CD4-positive, alpha-beta T cell treated with Interleukin-1 beta for 1 hour (primary cell): ENCODE results near the gene TDRD15.
"Not testable (repeated sequence)": the region's sequence is repeated elsewhere in the genome, so short reads cannot be mapped to it uniquely, and the experiment has no call there.

Source experiments
- DNase-seq, 2 donors: peaks; one replicate each; pipeline ENCODE4 v3.0.0-alpha.2; 2020 to 2022

Gene TDRD15

DNA sequence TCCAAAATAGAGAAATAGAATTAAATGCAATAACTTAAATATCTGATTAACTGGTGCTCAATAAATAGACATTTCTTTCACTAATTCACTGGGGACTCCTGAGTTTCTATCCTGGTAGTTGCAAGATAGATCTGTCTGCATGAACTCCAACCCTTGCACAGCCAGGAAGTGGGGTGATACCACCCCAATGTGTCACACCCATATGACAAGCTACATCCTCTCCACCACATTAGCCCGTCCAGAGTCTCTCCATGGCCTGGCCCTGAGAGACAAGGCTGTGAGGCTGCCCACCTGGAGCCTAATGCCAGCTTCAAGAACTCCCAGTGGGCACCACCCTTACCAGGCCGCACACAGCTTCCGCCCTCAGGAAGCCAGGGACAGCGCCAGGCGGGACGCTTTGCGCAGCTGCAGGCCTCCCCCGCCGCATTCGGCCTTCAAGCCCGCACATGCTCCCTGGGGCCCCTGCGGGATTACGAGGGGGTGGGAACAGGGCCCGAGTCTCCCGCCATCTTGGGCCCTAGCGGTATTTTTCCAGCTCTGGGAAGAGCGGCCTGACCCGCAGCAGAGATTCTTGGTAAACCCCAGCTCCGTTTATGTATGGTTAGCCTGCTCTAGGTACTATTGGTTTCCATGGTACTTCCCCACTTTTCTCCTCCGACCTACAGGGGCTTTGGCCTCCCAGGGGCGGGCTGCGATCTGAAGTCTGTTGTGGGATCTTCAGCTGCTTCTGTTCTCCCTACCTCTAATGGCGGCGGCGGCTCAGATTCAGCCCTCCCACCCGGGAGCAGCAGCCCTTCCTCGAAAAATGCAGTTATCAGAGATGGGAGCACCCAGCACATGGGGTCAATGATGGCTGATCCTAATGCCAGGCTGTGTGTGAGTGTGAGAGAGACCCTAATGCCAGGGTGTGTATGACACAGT, at the start of gene TDRD15:
Gene TDRD15, plus strand, starts transcription at position 496 of the 921 bp plus-strand sequence. CDS start 13,500 bp downstream, outside the sequence.
- DNase-seq: no peak

DNA sequence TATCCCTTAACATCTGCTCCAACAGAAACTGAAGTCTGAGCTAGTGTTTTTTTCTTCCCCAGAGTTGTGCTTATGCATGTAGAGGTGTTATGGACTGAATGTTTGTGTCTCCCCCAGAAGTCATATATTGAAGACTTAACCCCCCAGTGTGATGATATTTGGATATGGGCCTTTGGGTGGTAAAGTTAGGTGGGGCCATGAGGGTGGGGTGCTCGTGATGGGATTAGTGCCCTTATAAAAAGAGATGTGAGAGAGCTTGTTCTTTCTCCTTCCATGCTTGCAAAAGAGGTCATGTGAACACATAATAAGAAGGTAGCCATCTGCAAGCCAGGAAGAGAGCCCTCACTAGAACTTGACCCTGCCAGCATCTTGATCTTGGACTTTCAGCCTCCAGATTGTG, 45.5 kb upstream of the TDRD15 start:
- DNase-seq: no peak

DNA sequence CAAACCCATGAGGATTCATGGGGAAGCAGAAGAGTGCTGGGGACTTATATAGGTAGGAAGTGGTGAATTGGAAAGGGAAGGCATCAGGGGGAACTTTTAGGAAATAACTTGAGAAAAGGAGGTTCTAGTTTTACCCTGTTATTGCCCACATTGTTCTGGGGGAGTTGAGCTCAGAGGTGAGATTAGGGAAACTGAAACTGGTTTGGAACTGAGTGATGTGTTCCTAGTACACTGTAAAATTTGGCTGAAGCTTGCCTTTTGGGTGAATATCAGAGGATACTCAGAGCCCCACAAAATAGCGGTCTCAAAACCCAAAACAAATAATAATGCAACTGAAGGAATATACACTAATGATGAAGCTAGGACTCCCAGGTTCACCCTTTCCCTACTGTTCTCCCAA, 40.3 kb upstream of the TDRD15 start:
- DNase-seq: no peak

DNA sequence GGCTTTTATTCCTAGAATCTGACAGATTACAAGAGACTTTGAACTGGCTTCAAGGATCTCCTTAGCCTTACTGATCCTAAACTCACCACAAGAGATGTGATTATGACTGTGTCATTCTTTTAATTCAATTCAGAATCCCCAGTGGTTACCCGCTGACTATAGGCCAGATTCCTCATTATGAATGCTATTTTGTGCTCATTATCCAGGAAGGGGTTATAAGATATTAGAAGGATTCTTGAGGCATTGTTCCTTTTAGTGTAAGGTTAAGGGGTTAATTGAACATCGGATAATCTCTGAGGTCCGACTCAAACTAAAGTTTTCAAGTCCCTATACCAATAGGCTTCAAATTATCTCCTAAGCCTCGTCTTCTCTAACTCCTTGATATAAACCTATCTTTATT, 39.4 kb upstream of the TDRD15 start:
- DNase-seq: no peak

DNA sequence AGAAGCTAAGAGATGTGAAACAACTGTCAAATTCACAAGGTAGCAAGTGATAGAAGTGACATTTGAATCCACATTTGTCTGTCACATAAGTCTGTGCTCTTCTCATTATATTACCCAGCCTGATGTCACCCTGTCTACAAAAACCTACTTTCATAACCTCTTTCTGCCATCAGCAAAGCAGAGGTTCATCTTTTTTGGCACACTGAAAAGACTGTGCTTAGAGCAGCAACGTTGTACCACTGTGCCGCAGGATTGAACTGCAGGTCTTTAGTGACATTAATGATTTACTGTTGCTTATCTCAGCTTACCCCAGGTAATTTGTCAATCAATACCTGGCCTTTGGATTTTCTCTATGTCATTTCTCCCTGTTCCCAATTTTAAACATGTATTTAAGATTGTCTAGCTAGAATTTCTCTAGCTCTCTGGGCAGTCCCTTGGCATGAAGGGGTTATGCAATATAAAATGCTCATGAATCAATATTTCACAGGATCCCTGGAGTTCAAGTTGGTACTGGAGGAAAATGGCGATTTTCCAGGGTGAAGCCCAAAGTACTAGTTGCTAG, 31.4 kb upstream of the TDRD15 start:
- no peak for DNase-seq

DNA sequence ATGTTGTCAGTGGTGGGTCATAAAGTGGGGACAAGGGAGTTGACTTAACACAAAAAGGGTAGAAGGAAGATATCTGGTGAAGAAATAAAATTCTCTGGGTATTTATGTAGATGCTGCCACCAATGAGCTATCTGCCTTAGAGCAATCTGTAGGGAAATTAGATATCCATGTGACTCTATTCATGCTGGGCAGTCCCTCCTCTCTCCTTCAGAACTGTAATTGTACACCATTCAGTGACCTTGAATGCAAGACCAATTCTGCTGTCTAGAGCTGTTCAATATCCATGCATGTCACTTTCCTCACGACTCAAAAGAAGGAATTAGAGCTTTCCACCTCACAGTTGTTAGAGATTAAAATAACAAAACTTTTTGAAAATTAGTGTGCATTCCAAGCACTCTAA, 28.6 kb upstream of the TDRD15 start:
- DNase-seq: no peak

DNA sequence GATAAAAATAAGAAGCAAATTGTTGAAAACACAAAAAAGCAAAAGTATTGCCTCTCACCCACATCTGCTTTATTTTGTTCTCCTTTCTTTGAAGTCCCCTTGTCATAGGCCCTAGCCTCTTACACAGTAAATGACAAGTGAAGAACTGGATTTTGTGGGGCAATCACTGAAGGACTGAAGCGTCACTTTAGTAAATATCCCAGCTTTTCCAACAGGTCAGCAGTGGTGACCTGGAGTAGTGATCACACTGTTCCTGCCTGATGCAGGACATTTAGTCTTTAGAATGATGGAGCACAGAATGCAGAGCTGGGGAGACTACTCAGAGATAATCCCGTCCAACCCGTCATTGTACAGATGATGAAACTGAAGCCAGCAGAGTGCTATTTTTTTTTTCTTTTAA, 28.1 kb upstream of the TDRD15 start:
- DNase-seq: no peak

DNA sequence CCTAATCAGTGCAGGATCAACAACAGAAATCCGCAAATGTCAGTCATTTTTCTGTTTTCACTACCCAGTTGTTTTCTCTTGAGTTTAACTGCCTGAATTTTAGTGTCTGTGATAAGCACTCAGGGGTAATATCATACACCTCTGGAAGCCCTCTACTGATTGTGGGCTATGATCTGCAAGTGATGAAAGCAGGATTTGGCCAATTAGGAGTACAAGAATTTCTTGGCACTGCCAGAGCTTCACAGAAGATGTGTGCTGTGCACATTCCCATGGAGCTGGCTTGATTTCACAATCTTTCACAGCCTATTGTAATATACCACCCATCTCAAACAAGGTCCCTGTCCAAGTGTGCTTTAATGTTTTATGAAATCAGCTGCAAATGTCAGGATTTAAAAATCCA, 27.3 kb upstream of the TDRD15 start:
- no peak for DNase-seq

DNA sequence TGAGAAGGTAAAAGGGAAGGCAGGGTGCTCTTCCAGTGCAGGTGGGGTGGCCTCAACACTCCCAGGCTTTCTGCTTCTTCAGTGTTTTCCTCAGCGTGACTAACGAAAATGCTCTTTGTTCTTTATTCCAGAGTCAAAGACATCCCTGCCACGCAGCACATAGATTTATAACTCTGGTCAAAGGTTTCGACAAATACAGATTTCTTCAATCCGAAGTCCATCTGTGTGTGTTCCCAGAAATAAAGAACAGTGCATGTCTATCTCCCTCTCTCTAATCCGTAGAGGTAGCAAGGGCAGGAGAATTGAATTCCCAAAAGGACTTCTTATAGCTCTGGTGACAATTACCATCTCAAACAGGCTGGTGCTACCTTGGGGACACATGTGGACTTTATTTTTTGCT, 26.4 kb upstream of the TDRD15 start:
- no peak for DNase-seq

DNA sequence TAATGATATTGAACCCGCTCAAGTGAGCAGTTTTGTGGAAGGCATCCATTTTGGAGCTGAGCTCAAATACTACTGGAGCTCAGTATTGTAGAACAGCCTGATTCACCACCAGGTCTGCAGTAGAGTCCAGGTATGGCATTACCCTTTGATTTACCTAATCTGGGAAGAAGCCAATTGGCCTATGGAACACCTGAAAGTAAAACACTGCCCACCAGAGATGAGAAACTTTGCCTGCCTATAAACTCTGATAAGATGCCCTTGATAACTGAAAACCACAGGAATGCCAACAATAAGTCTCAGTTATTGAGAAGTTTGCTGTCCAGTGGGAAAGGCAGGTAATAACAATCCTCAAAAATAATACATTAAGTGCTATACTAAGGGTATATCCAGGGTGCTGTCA, 25.5 kb upstream of the TDRD15 start:
- DNase-seq: no peak

DNA sequence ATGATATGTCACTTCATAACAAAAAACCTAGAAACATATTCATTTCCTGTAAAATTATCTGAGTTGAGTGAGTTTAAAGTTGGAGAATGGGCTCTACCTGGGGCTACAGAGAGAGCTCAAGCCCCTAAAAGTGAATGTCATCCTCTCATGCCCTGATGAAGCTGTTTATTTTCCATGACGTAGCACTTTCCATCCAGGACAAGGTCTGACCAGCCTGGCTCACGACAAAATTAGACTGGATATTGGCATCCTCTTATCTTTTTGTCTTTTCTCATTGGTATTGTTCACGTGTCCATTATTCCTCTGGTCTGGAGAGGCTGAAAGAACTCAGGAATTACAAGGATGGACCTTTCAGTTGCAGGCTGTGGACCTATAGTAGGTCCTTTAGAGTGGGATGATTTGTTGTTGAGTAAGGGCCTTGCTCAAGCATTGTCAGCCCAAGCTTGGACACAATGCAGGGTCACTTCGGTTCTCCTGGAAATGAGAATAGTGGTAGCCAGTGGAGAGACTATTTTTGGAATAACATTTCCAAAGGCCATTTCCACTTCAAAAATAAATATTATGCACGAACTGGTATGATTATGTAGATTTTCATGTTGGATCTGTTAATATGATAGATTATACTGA, 24.4 kb upstream of the TDRD15 start:
- no peak for DNase-seq

DNA sequence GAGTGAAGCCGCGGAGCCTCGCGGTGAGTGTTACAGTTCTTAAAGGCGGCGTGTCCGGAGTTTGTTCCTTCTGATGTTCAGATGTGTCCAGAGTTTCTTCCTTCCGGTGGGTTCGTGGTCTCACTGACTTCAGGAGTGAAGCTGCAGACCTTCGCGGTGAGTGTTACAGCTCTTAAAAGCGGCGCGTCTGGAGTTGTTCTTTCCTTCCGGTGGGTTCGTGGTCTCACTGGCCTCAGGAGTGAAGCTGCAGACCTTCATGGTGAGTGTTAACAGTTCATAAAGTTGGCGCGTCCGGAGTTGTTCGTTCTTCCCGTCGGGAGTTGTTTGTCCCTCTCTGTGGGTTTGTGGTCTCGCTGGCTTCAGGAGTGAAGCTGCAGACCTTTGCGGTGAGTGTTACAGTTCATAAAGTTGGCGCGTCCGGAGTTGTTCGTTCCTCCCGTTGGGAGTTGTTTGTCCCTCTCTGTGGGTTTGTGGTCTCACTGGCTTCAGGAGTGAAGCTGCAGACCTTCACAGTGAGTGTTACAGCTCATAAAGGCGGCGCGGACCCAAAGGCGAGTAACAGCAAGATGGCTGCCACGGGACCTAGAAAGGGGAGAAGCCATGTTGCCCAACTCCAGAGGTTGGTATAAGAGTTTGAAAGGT, 22.1 kb upstream of the TDRD15 start:
- DNase-seq: not testable (repeated sequence)

DNA sequence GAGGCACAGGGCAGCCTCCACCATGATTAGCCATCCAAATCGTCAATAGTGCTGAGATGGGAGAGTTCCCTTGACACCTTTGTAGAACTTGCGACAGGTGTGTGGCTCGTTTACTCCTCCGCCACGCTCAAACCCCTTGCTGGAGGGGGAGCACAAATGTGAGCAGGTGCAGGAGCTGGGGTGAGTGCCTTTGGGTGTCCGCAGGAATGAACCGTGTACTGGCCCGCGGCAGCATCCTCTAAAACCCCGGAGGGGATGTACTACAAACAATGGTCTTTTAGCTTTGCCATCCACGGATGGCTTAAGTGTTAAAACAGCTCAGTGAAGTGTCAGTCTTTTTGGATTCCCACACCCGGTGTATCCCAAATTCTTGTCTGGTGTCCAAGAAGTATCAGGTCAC, 21.4 kb upstream of the TDRD15 start:
- no peak for DNase-seq

DNA sequence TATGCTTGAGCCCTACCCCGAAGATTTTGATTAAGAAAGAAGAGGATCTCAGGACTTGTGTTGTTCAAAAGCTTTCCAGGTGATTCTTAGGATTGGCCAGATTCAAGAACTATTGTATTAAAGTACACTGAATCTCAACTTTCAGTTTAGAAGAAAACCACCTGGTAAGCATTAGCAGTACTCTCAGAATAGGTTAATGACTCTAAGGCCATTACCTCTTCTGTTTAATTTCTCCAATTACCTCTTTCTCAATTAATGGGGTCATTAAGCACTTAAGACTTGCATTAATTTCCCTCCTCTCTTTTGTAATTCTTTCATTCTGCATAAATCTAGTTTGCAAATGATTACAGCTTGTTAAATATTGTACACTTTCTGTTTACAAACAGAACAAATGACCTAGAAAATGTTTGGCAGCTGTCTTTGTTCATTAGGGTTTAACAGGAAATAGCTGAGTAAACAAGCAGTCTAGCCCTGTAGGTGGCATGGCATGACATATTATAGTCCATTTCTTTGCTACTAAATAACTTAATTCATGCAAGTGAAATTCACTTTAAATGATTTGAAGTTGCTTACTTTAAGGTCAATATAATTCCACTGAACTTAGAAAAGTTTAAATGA, 20.4 kb upstream of the TDRD15 start:
- no peak for DNase-seq

DNA sequence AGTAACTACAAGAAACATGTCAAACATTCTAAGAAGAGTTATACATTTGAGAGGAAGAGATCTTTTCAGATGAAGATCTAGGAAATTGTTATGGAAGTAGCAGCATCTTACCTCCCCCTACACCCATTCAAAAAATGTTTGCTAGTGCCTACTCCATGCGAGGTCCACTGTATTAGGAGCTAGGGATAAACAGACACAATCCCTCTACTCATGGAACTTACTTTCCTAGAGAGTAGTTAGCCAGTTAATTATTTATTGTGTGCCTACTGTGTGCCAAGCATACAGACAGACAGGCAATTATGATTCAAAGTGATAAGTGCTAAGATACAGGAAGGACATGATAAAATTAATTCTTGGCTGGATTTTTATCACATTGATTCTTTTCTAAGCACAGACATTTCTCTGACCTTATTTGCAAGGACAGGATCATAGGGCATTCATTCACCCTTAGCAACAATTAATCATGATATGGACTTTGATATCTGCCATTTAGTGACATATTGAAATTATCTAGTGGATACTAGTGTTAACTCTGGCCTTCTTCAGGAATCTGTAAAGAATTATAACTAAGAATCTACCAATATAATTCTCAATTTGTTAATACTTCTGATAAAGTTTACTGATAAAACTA, 19.6 kb upstream of the TDRD15 start:
- no peak for DNase-seq

DNA sequence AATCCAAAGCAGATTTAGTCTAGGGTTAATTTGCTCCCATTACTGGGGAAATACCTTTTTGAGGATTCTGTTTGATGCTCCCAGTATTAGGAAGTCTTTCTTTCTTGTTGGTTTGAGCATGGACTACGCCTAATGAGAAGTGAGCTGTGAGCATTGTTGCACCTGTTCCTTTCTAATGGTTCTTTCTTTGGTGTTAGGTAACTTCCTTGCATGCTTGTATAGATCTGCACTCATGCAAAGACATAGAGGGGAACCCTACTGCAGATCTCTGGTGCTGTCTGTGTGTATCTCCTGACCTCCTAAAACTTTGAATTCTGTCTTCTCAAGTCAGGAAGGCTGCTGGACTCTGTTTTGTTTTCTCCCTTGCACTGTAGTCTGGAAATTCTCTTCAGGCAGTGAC, 12.8 kb upstream of the TDRD15 start:
- DNase-seq: no peak

DNA sequence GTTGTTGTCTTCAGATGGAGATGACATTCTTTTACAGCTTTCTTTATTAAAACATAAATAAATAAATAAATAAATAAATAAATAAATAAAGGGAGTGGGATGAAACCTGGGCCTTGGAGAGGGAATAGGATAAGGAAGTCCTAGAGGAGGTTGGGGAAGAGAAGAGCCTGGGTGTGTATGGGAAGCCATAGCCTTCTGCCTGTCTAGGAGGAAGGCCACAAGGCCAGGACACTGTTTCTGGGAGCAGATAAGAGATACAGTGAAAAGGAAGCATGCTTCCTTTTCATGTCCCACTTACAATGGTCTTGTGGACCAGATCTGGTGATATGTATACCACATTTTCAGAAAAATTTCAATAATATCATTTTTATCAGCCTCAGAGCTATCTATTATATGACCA, 6.1 kb upstream of the TDRD15 start:
- no peak for DNase-seq

DNA sequence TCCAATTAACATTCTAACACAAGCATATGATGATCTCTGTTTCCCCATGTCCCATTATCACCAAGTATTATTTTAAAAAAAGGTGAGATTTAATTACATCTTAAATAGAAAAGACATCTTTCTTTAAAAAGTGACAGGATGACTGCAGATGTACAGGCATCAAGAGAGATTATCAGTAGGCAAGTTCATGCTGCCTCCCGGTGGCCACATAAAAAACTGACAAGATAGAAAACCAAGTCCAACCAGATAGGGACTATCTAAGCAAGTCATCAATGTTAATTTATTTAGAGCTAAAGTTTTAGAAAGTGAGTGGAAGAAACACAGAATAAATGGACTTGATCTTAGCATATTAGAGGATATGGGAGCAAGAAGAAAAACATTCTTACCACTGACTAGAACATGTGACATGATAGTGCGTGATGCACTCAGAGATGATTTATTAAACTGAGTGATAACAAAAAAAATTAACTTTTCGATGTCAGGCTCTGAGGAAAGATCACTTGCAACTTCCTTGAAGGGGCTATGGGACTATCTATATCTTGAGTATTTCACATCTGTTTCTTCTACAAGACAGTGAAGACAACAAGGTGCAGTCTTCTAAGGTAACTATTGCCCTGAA, 5.4 kb upstream of the TDRD15 start:
- peak in 1 of 2 donors; percentile 5 for DNase-seq

DNA sequence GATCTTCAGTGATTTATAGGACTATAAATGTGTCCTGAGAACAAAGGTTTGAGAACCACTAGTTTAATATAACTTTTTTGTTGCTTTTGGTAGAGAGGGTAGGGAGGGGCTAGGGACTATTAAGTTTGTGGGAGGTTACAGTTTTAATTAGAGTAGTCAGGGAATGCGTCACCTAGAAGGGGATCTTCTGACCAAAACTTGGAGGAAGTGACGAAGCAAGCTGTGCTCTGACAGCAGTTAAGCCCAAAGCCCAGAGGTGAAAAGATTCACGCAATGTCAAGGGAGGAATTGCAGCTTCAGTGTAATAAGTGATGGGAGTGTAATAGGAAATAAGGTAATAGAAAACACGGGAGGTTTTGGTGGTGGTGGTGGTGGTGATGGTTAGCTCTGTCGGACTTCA, 8.1 kb downstream of the TDRD15 start:
- no peak for DNase-seq

DNA sequence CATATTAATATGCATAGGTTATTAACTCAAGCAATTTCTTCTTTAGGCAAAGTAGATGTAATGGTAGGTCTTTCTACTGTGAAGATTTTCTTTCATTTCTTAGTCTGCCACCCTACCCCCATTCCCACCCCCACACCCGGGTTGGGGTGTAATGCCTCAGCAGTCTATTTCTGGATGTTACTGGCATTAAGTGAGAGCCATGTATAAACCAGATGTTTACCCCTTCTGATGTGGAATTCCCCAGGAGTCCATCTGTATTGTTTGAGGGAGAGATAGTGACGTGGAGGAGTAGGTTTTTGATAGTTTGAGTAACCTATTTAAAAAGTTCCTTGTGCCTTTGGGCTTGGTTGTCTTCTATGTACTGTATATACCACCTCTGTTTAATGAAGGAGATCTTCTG, 11.8 kb downstream of the TDRD15 start:
- DNase-seq: no peak

DNA sequence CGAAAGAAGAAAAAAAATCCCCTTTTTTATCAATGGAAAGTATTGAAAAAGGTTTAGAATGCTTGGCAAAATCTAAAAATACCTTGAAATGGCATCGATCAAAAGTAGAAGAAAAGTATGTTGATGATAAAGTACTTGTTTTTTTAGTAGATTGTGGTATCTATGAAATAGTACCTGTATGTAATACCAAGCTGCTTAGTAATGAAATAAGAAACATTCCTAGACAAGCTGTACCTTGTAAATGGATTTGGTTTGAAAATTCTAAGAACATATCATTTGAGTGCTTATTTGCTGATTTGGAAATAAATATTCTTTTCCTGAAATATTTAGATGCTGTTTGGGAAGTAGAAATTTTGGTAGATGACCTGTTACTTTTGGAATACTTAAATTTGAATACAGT, 18.4 kb downstream of the TDRD15 start:
- no peak for DNase-seq

DNA sequence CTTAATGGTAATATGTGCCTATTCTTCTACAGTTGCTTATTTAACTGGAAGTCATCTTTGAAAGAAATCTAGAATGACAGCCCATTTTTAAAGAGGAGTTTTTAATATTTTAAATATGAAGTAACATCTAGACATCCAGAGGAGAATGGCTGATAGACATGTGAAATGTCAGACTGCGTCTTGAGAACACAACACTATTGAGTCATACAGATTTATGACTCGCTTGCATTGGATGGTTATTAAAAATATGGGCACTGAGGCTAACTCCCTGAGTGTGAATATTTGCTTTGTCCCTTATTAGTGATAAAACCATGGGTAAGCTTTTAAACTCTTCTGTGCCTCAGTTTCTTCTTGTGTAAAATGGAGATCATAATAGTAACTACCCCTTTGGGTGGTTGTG, 22.9 kb downstream of the TDRD15 start:
- no peak for DNase-seq
